Occipital lobe (tissue), 2 donors: Measurements from ENCODE around the gene EEFSEC. TPM values are rescaled to one million over a fixed set of nuclear protein-coding genes. Genes with fewer than 3 reads are reported as not detected.

Experiments
- DNase-seq: peaks from one replicate; lab custom pipeline; 2025; lab: John Stamatoyannopoulos, UW
- total RNA-seq: library from RNA; depleted of rRNA; stranded (reverse); fragments of >200 nt; gene quantifications from one replicate; pipeline ENCODE4 v1.2.3, GENCODE V29; 2014

Gene EEFSEC
- total RNA-seq, 1 donor from 2014 or later = 5.1 TPM

GRCh38 chr3:128388932-128389331 is 235.7 kb downstream of the EEFSEC start:
- no peak for DNase-seq

GRCh38 chr3:128390867-128391266 is 237.6 kb downstream of the EEFSEC start:
- no peak for DNase-seq

GRCh38 chr3:128392021-128392420 is 238.7 kb downstream of the EEFSEC start:
- DNase-seq = no peak

GRCh38 chr3:128392818-128393544 is 239.7 kb downstream of the EEFSEC start:
- DNase-seq = no peak

- no peak for DNase-seq
Measured at GRCh38 chr3:128394033-128394432, 240.8 kb downstream of the EEFSEC start.

GRCh38 chr3:128395046-128395445 is 241.8 kb downstream of the EEFSEC start:
- no peak for DNase-seq

GRCh38 chr3:128395500-128396162 is 242.3 kb downstream of the EEFSEC start:
- DNase-seq = no peak

- no peak for DNase-seq
Measured at GRCh38 chr3:128397484-128397883, 244.2 kb downstream of the EEFSEC start.

GRCh38 chr3:128398586-128398985 is 245.3 kb downstream of the EEFSEC start:
- no peak for DNase-seq

GRCh38 chr3:128399221-128399915 is 246.1 kb downstream of the EEFSEC start:
- DNase-seq = no peak

GRCh38 chr3:128400671-128401070 is 247.4 kb downstream of the EEFSEC start:
- no peak for DNase-seq

- no peak for DNase-seq
Measured at GRCh38 chr3:128402319-128402718, 249.0 kb downstream of the EEFSEC start.

GRCh38 chr3:128402998-128403397 is 249.7 kb downstream of the EEFSEC start:
- no peak for DNase-seq

GRCh38 chr3:128404276-128405068 is 251.2 kb downstream of the EEFSEC start:
- no peak for DNase-seq

GRCh38 chr3:128405554-128406277 is 252.4 kb downstream of the EEFSEC start:
- DNase-seq = no peak

GRCh38 chr3:128407247-128407646 is 254.0 kb downstream of the EEFSEC start:
- DNase-seq = no peak

- DNase-seq = no peak
Measured at GRCh38 chr3:128408012-128408692, 254.9 kb downstream of the EEFSEC start.

GRCh38 chr3:128408693-128409623 is 255.7 kb downstream of the EEFSEC start:
- no peak for DNase-seq
